ENCODE data around the gene GPR42.
"Not testable (repeated sequence)": the region's sequence is repeated elsewhere in the genome, so short reads cannot be mapped to it uniquely, and the experiment has no call there.

The GPR42 gene

GRCh38 chr19:35360880-35361420, 9.9 kb upstream of the GPR42 start:
- in situ Hi-C loops (cut with MboI; ENCODE audit: low sequenced_read_pairs), result no loop called here

- in situ Hi-C loops (cut with MboI; ENCODE audit: low sequenced_read_pairs), result no loop called here
Observed at GRCh38 chr19:35362261-35363000, 8.4 kb upstream of the GPR42 start.

GRCh38 chr19:35363001-35363590, 7.8 kb upstream of the GPR42 start:
- in situ Hi-C loops (cut with MboI; ENCODE audit: low sequenced_read_pairs), result no loop called here

- in situ Hi-C loops (cut with MboI; ENCODE audit: low sequenced_read_pairs), result no loop called here
Observed at GRCh38 chr19:35363711-35364425, 7.0 kb upstream of the GPR42 start.

- in situ Hi-C loops (cut with MboI; ENCODE audit: low sequenced_read_pairs), result no loop called here
Observed at GRCh38 chr19:35365303-35365702, 5.6 kb upstream of the GPR42 start.

- in situ Hi-C loops (cut with MboI; ENCODE audit: low sequenced_read_pairs), result no loop called here
Observed at GRCh38 chr19:35368378-35368777, 2.5 kb upstream of the GPR42 start.

- in situ Hi-C loops (cut with MboI; ENCODE audit: low sequenced_read_pairs), result no loop called here
Observed at GRCh38 chr19:35369522-35369921, 1.3 kb upstream of the GPR42 start.

GRCh38 chr19:35373492-35373891, 2.6 kb downstream of the GPR42 start:
- in situ Hi-C loops (cut with MboI; ENCODE audit: low sequenced_read_pairs), result no loop called here

GRCh38 chr19:35374031-35374430, 3.2 kb downstream of the GPR42 start:
- in situ Hi-C loops (cut with MboI; ENCODE audit: low sequenced_read_pairs), result not testable (repeated sequence)

GRCh38 chr19:35375505-35376307, 4.8 kb downstream of the GPR42 start:
- in situ Hi-C loops (cut with MboI; ENCODE audit: low sequenced_read_pairs), result no loop called here

GRCh38 chr19:35377656-35378055, 6.8 kb downstream of the GPR42 start:
- in situ Hi-C loops (cut with MboI; ENCODE audit: low sequenced_read_pairs), result no loop called here

GRCh38 chr19:35378356-35378755, 7.5 kb downstream of the GPR42 start:
- in situ Hi-C loops (cut with MboI; ENCODE audit: low sequenced_read_pairs), result no loop called here

- in situ Hi-C loops (cut with MboI; ENCODE audit: low sequenced_read_pairs), result not testable (repeated sequence)
Observed at GRCh38 chr19:35379545-35379944, 8.7 kb downstream of the GPR42 start.

- in situ Hi-C loops (cut with MboI; ENCODE audit: low sequenced_read_pairs), result no loop called here
Observed at GRCh38 chr19:35379992-35380391, 9.1 kb downstream of the GPR42 start.

- in situ Hi-C loops (cut with MboI; ENCODE audit: low sequenced_read_pairs), result no loop called here
Observed at GRCh38 chr19:35380450-35381124, 9.7 kb downstream of the GPR42 start.

- in situ Hi-C loops (cut with MboI; ENCODE audit: low sequenced_read_pairs), result no loop called here
Observed at GRCh38 chr19:35381318-35381717, 10.4 kb downstream of the GPR42 start.

GRCh38 chr19:35381926-35382325, 11.1 kb downstream of the GPR42 start:
- in situ Hi-C loops (cut with MboI; ENCODE audit: low sequenced_read_pairs), result no loop called here

GRCh38 chr19:35383536-35383935, 12.7 kb downstream of the GPR42 start:
- in situ Hi-C loops (cut with MboI; ENCODE audit: low sequenced_read_pairs), result no loop called here

GRCh38 chr19:35388277-35389054, 17.6 kb downstream of the GPR42 start:
- in situ Hi-C loops (cut with MboI; ENCODE audit: low sequenced_read_pairs), result no loop called here

All from HL-60/S4 treated with retinoic acid at 250 ng/mL for 4 days and 3 days (cell line).